Adrenal gland (tissue), 12 donors: ENCODE results near the gene THBD. TPM values are rescaled to one million over a fixed set of nuclear protein-coding genes. Genes with fewer than 3 reads are reported as not detected.

Source experiments
- DNase-seq, 7 donors: peaks; one replicate each; pipeline ENCODE4 v3.0.0-alpha.2; 2019 to 2020
- H3K27ac ChIP-seq, 5 donors: fragments of 200-600 bp; sonication (generic) in 4 of 5; 1 replicate in 3 of 5; 2 replicates in 2 of 5; pipeline versions ENCODE4 v1.5.1 to v1.8.0; 2016 to 2020; ENCODE audit warnings: mild to moderate bottlenecking in 1 of 5
- H3K27me3 ChIP-seq: fragments of 200-600 bp; 2 replicates; pipeline ENCODE4 v1.8.0; 2021
- H3K36me3 ChIP-seq, 2 donors: fragments of 200-600 bp; replicated peaks in 1 of 2; 1 replicate in 1 of 2; 2 replicates in 1 of 2; pipeline versions ENCODE4 v1.5.1 to v1.8.0; 2018 to 2022
- H3K4me1 ChIP-seq, 2 donors: fragments of 200-600 bp; replicated peaks in 1 of 2; 1 replicate in 1 of 2; 2 replicates in 1 of 2; pipeline versions ENCODE4 v1.5.1 to v1.8.0; 2018 to 2021
- H3K4me3 ChIP-seq, 4 donors: fragments of 200-600 bp; sonication (generic) in 3 of 4; one replicate each; pipeline ENCODE4 v1.5.1; 2016 to 2018
- H3K9me3 ChIP-seq, 3 donors: fragments of 200-600 bp; sonication (generic) in 1 of 3; replicated peaks in 1 of 3; 1 replicate in 2 of 3; 2 replicates in 1 of 3; pipeline versions ENCODE4 v1.5.1 to v1.8.0; 2016 to 2021
- CTCF ChIP-seq, 6 experiments: fragments of 450-650 bp in 4 of 6; fragments of 200-600 bp in 2 of 6; sonication (generic) in 1 of 6; IDR thresholded peaks; 1 replicate in 5 of 6; 2 replicates in 1 of 6; pipeline versions ENCODE4 v1.5.1 to v1.8.0; 2016 to 2021; ENCODE audit warnings: antibody characterized with exemption in 6 of 6, mild to moderate bottlenecking in 2 of 6, moderate library complexity in 1 of 6
- POLR2A ChIP-seq, 2 donors: fragments of 450-650 bp; IDR thresholded peaks; one replicate each; pipeline ENCODE4 v1.6.1; 2017; ENCODE audit warnings: antibody characterized with exemption in 2 of 2, mild to moderate bottlenecking in 2 of 2, moderate library complexity in 1 of 2
- WGBS, 4 donors: extraction: QIAGEN DNeasy Blood & Tissue Kit in 2 of 4; methylation state at CpG; one replicate each; pipeline versions ENCODE4 v1.1.5 to v1.1.7; 2013 to 2017; 5-methylcytosine and 5-hydroxymethylcytosine counted together
- intact Hi-C, 2 donors: fragments of 100-400 bp; cut with DNase I; formaldehyde crosslinking; loops; one replicate each; pipeline versions ENCODE4 v1.14.1 to v1.15.0; 2022 to 2023
- polyA plus RNA-seq, 3 donors: library from polyadenylated mRNA; stranded (reverse); fragments of 200-250 nt in 2 of 3; fragments of 350-450 nt in 1 of 3; fragmentation: Illumina TruSeq in 1 of 3; extraction: RNeasy Lipid Tissue Mini Kit (QIAGEN cat#74804) in 1 of 3; gene quantifications; one replicate each; pipeline ENCODE4 v1.2.3, GENCODE V29; 2013 to 2014
- total RNA-seq, 9 donors: library from RNA; depleted of rRNA in 4 of 9; stranded (reverse); fragments of >200 nt in 4 of 9; fragments of 120-200 nt in 1 of 9; fragmentation: NEBNext Ultra II Directional in 1 of 9; extraction: Animal tissue kit (Norgen Biotek cat#: 25700) in 1 of 9; gene quantifications; one replicate each; pipeline versions ENCODE4 v1.1.0 to v1.2.4, GENCODE V29; 2013 to 2023
- donor health status: healthy with polysubstance abuse.
- donor health status: Bipolar disorder and iron deficiency.
- donor health status: DM: yes; HTN: yes; CAD: no.
- donor health status: DM: no; HTN: no; CAD: no.
- donor health status: DM: no; HTN: no; CAD: no.
- donor health status: DM: yes; HTN: yes; CAD: no.

THBD gene
- total and polyA plus RNA-seq, 12 donors = 1.2 to 58.0 (median 17.5) TPM

GRCh38 chr20:23072892-23073586, 23.6 kb upstream of the THBD start:
- Histone ChIP-seq H3K36me3 (no peaks in the 10 kb centered on the region), H3K4me3 (no peak overlapping the region), H3K9me3 (no peaks in the 10 kb centered on the region), H3K4me1 (no peaks in the 10 kb centered on the region), H3K27me3 (no peaks in the 10 kb centered on the region), H3K27ac (no peak overlapping the region)
- intact Hi-C loops = no loop called here
- no peak for DNase-seq
- no peak for TF ChIP-seq POLR2A (IDR thresholded peaks at IDR 0.05)
- no peak for TF ChIP-seq CTCF (IDR thresholded peaks at IDR 0.05)
- 63 to 75% (median 67%) methylated on average over 11 of the region's 11 CpGs for WGBS, 4 donors

- intact Hi-C loops = no loop called here
- Histone ChIP-seq H3K4me3 (no peak overlapping the region), H3K27ac (no peak overlapping the region), H3K4me1 (no peaks in the 10 kb centered on the region), H3K36me3 (no peaks in the 10 kb centered on the region), H3K27me3 (no peaks in the 10 kb centered on the region), H3K9me3 (no peaks in the 10 kb centered on the region)
- TF ChIP-seq POLR2A (IDR thresholded peaks at IDR 0.05) (no peak), CTCF (IDR thresholded peaks at IDR 0.05) (no peak)
- no peak for DNase-seq
- WGBS, 4 donors = 76 to 84% (median 81%) methylated on average over 4 of the region's 4 CpGs
Observed at GRCh38 chr20:23071996-23072395, 22.5 kb upstream of the THBD start.

GRCh38 chr20:23071398-23071797, 21.9 kb upstream of the THBD start:
- no peaks in the 10 kb centered on the region for H3K27me3 ChIP-seq
- H3K36me3 ChIP-seq = no peaks in the 10 kb centered on the region
- H3K4me3 ChIP-seq = no peak overlapping the region
- intact Hi-C loops = no loop called here
- H3K9me3 ChIP-seq = no peaks in the 10 kb centered on the region
- no peak for DNase-seq
- no peak overlapping the region for H3K27ac ChIP-seq
- no peaks in the 10 kb centered on the region for H3K4me1 ChIP-seq
- no peak for TF ChIP-seq CTCF (IDR thresholded peaks at IDR 0.05)
- WGBS, 4 donors = 59 to 82% (median 62%) methylated on average over 3 of the region's 3 CpGs

GRCh38 chr20:23069108-23069507, 19.6 kb upstream of the THBD start:
- WGBS, 4 donors = 73 to 90% (median 85%) methylated on average over 2 of the region's 2 CpGs
- no peak overlapping the region for H3K27ac ChIP-seq
- no peak for DNase-seq
- intact Hi-C loops = no loop called here
- H3K36me3 ChIP-seq = no peaks in the 10 kb centered on the region
- H3K9me3 ChIP-seq = no peaks in the 10 kb centered on the region
- no peaks in the 10 kb centered on the region for H3K4me1 ChIP-seq
- H3K27me3 ChIP-seq = no peaks in the 10 kb centered on the region
- no peak overlapping the region for H3K4me3 ChIP-seq
- TF ChIP-seq CTCF (IDR thresholded peaks at IDR 0.05) (no peak), POLR2A (IDR thresholded peaks at IDR 0.05) (no peak)
